Erythroblast (primary cell): ENCODE results near the gene DLG2.

Experiments used
- GATA1 ChIP-seq: IDR thresholded peaks from 2 replicates; pipeline ENCODE4 v1.6.1; 2011; ENCODE audit warnings: low read depth, mild to moderate bottlenecking, control low read depth, low read length, moderate library complexity
- POLR2A ChIP-seq: IDR thresholded peaks from 2 replicates; pipeline ENCODE4 v1.6.1; 2011; ENCODE audit warnings: mild to moderate bottlenecking, low read length

DNA sequence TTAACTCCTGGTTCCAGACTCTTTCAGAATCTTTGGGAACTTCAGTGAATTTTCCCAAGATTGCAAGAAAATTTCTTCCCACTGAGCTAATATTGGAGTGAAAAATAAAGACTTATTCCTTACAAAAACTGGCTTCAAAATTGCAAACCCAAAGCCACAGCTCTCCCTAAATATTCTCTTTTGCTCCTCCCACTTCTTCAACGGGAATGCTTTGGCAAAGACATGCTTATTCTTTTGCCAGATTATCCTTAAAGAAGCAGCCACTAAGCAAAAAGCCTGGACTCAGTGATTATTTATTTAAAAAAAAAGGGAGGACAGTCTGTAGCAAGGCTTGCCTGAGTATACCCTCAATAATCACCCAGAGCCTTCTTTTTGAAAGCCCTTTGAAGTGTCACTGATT, 1438.6 kb downstream of the DLG2 start:
- TF ChIP-seq POLR2A (no peak), GATA1 (no peak)
